BE2C (cell line): ENCODE measurements around the gene ADA.
"Not testable (repeated sequence)": the region's sequence is repeated elsewhere in the genome, so short reads cannot be mapped to it uniquely, and the experiment has no call there.

ENCODE experiments used
- DNase-seq: peaks from one replicate; pipeline ENCODE4 v3.0.0-alpha.2; 2020
- H3K27me3 ChIP-seq: fragments of 250-450 bp; sonication (Bioruptor Pico); 2 replicates; pipeline ENCODE4 v1.5.1; 2020; ENCODE audit warnings: mild to moderate bottlenecking
- H3K36me3 ChIP-seq: fragments of 250-450 bp; sonication (Bioruptor Pico); 2 replicates; pipeline ENCODE4 v1.5.1; 2020; ENCODE audit warnings: mild to moderate bottlenecking
- H3K4me1 ChIP-seq: fragments of 250-450 bp; sonication (Bioruptor Pico); 2 replicates; pipeline ENCODE4 v1.5.1; 2020
- H3K4me3 ChIP-seq: 2 replicates; pipeline ENCODE4 v1.5.1; 2011; ENCODE audit warnings: low read depth, low read length
- H3K9me3 ChIP-seq: fragments of 250-450 bp; sonication (Bioruptor Pico); 2 replicates; pipeline ENCODE4 v1.5.1; 2020
- TF ChIP-seq, protein P1 (sequence below): IDR thresholded peaks from 2 replicates; pipeline ENCODE4 v1.5.1; 2012; ENCODE audit warnings: mild to moderate bottlenecking, low read depth, low read length

The ADA gene

DNA sequence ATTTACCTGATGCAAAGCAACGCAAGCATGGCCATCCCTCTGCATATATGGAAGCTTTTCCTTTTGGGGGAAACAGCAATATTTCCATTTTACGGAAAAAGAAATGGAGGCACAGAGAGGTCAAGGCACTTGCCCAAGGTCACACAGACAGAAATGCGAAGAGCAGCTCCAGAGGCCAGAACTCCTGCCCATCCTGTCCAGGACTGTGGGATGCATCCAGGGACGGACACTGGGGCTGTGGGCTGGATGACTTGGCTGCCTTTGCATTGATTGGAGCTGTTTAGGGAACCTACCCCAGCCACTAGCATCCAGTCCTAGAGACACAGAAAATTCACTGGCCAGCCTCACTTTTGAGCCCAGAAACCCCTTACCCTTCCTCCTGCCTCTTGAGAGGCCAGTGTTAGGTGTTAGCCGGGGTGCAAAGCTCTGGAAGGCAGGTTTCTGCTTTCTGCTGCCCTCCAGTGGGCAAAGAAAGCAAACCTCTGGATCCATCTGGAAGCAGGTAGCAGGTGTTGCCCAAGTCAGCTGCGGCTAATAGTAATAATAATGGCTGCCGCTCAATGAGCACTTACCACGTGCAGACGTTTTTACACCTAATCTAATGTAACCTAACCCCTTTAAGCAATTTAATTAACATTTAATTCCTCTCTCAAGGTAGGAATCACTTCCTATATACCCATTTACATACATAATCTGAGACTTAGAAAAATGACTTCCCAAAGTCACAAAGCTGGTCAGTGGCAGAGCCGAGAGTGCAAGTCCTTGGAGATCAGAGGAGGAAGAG lies 32.0 kb upstream of the ADA start:
- peak; percentile 48 for DNase-seq
- TF ChIP-seq, protein P1, sequence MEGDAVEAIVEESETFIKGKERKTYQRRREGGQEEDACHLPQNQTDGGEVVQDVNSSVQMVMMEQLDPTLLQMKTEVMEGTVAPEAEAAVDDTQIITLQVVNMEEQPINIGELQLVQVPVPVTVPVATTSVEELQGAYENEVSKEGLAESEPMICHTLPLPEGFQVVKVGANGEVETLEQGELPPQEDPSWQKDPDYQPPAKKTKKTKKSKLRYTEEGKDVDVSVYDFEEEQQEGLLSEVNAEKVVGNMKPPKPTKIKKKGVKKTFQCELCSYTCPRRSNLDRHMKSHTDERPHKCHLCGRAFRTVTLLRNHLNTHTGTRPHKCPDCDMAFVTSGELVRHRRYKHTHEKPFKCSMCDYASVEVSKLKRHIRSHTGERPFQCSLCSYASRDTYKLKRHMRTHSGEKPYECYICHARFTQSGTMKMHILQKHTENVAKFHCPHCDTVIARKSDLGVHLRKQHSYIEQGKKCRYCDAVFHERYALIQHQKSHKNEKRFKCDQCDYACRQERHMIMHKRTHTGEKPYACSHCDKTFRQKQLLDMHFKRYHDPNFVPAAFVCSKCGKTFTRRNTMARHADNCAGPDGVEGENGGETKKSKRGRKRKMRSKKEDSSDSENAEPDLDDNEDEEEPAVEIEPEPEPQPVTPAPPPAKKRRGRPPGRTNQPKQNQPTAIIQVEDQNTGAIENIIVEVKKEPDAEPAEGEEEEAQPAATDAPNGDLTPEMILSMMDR: peak; percentile 74
- no peaks in the 10 kb centered on the region for H3K36me3 ChIP-seq
- no peaks in the 10 kb centered on the region for H3K4me1 ChIP-seq
- H3K9me3 ChIP-seq: no peaks in the 10 kb centered on the region
- H3K4me3 ChIP-seq: no peak overlapping the region
- no peaks in the 10 kb centered on the region for H3K27me3 ChIP-seq

DNA sequence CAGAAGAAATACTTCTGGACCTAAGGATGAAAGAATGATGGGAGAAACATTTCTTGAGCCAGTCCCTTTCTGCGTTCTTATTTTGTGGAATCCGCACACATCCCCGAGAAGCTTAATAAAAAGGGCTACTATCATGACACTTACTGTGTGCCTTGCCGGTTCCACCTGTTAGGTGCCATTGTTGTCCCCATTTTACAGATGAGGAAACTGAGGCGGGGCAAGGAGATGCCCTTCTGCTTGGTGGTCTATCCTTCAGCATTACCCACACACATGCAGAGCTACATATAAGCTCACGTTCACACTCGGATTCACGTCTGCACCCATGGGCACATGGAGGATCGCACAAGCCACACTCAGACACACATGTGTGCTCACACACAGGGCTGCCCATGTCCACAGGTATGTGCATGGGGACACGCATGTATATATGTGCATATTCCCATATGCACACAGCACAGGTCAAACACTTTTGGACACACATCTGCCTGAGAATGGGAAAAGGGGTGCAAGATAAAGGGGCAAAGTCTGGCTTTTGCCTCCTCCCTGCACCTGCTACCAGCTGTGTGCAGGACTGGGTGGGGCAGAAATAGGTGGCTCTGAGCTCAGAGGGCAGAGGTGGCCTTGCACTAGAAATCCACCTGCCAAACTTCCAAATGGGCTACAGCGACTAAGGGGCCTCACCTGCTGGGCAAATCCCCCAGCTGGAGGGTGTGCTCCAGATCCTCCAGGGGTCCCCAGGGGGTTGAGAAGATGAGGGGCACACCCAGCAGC lies 30.5 kb upstream of the ADA start:
- Histone ChIP-seq H3K4me3 (no peak overlapping the region), H3K9me3 (no peaks in the 10 kb centered on the region), H3K36me3 (no peaks in the 10 kb centered on the region), H3K27me3 (no peaks in the 10 kb centered on the region), H3K4me1 (no peaks in the 10 kb centered on the region)
- TF ChIP-seq, protein P1: no peak
- DNase-seq: no peak

DNA sequence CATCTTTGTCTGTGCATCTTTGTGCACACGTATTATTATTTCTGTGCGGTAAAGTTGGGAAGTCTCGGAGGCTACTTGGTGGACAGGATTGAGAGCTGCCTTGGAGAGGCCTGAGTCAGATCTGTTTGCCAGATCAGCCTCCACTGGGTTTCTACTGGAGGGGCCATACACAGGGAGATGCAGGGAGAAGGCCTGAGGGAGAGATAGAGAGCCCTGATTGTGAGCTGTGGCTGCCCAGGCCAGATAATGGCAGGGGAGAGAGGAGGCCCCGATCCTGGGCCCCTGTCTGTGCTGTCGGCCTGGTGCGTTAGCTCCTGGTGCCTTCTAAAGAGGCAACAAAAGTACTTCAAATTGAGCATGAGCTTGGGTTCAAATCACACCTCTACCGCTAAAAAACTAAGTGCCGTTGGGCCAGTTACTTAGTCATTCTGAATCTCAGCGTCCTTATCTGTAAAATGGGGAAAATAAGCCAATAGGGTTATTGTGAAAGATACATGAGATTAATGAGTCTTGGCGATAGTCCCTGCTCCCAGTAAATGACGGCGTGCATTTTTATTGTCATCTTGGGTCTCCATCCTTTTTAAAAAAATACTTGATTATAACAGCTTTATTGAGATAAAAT lies 27.6 kb upstream of the ADA start:
- Histone ChIP-seq H3K4me1 (no peaks in the 10 kb centered on the region), H3K9me3 (no peaks in the 10 kb centered on the region), H3K27me3 (no peaks in the 10 kb centered on the region), H3K36me3 (no peaks in the 10 kb centered on the region), H3K4me3 (no peak overlapping the region)
- TF ChIP-seq, protein P1: no peak
- DNase-seq: no peak

DNA sequence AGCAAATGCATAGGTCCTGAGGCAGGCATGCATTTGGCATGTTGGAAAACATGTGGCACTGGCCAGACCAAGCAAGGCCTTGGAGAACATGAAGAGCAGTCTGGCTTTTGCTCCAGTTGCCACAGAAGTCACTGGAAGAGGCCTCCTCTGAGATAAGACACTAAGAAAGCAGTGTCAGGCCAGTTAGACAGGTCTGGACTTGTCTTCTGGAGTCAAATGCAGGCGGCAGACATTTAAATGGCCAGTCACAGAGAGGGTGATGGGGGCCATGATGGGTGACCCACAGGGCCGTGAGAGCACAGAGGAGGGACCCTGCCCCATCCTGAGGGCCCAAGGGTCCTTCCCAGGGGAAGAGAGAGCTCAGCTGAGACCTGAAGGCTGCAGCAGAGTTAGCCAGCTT lies 26.7 kb upstream of the ADA start:
- no peak for DNase-seq
- no peaks in the 10 kb centered on the region for H3K9me3 ChIP-seq
- no peaks in the 10 kb centered on the region for H3K27me3 ChIP-seq
- TF ChIP-seq, protein P1: no peak
- no peaks in the 10 kb centered on the region for H3K4me1 ChIP-seq
- H3K4me3 ChIP-seq: no peak overlapping the region
- H3K36me3 ChIP-seq: no peaks in the 10 kb centered on the region

DNA sequence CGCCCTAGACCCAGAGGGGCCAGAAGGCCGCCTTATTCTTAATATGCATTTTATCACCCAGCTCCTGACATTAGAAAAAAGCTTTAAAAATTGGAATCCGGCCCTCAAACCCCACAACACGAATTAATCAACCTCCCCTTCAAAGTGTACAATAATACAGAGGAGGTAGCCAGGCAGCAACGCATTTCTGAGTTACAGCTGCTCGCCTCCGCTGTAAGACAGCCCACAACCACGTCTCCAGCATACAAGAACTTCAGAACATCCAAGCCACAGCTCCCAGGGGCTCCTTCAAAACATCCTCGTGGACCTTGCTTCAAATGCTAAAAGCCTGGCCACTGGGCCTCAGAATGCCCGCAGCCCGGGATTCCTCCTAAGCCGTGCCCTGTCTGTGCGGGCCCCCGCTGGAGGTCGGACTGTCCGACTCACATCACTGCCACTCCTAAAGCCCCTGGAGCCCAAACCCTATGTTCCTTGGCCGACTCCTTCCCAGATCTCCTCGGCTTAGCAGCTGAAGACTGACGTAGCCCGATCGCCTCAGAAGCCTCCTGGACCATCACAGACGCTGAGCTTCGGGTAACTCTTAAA lies 20.9 kb upstream of the ADA start:
- H3K27me3 ChIP-seq, H3K4me3 ChIP-seq, H3K36me3 ChIP-seq, DNase-seq, H3K4me1 ChIP-seq, H3K9me3 ChIP-seq: not testable (repeated sequence)

DNA sequence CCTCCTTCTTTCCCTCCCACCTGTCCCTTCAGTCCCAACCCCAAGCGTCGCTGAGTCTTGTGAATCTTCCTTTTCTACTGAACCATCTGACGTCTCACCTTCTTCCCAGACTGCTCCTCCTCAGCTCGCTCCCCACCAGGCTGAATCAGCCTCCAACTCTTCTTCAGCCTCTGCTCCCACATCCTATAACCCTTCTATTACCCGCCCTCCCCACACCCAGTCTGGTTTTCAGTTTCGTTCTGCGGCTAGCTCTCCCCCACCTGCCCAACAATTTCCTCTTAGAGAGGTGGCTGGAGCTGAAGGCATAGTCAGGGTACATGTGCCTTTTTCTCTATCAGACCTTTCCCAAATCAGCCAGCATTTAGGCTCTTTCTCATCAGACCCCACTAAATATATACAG lies 20.0 kb upstream of the ADA start:
- not testable (repeated sequence) for DNase-seq, H3K36me3 ChIP-seq, H3K27me3 ChIP-seq, H3K4me3 ChIP-seq, H3K4me1 ChIP-seq, H3K9me3 ChIP-seq

DNA sequence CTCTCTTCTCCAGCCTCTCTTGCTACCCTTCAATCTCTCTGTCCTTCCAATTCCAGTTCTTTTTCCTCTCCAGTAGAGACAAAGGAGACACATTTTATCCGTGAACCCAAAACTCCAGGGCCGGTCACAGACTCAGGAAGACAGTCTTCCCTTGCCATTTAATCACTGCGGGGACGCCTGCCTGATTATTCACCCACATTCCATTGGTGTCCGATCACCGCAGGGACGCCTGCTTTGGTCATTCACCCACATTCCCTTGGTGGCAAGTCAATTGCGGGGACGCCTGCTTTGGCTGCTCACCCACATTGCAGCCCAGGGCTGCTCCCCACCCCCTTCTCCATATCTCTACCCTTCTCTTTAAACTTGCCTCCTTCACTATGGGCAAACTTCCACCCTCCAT lies 19.4 kb upstream of the ADA start:
- not testable (repeated sequence) for H3K9me3 ChIP-seq, H3K4me1 ChIP-seq, DNase-seq, H3K27me3 ChIP-seq, H3K4me3 ChIP-seq, H3K36me3 ChIP-seq
